Mesothelial cell of epicardium (in vitro differentiated cells): ENCODE measurements around the gene PTPRU. TPM values are rescaled to one million over a fixed set of nuclear protein-coding genes. Genes with fewer than 3 reads are reported as not detected.

Experiments used
- DNase-seq, 2 experiments: peaks; one replicate each; pipeline ENCODE4 v3.0.0; 2021; ENCODE audit warnings: low spot score in 2 of 2; ENCODE audit not compliant: unreplicated experiment in 2 of 2
- H3K27ac Mint-ChIP-seq: 2 replicates; pipeline ENCODE4 v1.8.0; 2021; ENCODE audit warnings: mixed read lengths
- H3K27me3 Mint-ChIP-seq: 2 replicates; pipeline ENCODE4 v1.8.0; 2021; ENCODE audit warnings: low read depth, mixed read lengths
- H3K36me3 Mint-ChIP-seq: 2 replicates; pipeline ENCODE4 v1.8.0; 2021; ENCODE audit warnings: mixed read lengths
- H3K4me1 Mint-ChIP-seq: 2 replicates; pipeline ENCODE4 v1.8.0; 2021; ENCODE audit warnings: mixed read lengths
- H3K4me3 Mint-ChIP-seq: 2 replicates; pipeline ENCODE4 v1.8.0; 2021; ENCODE audit warnings: mild to moderate bottlenecking, moderate library complexity, mixed read lengths
- H3K9me3 Mint-ChIP-seq: 2 replicates; pipeline ENCODE4 v1.8.0; 2021; ENCODE audit warnings: mixed read lengths
- total RNA-seq: library from RNA; stranded (reverse); gene quantifications from 3 replicates; pipeline ENCODE4 v1.2.1, GENCODE V29; 2021
- TF ChIP-seq, protein P1 (sequence below): fragments of 200-600 bp; sonication (generic); IDR thresholded peaks from one replicate; pipeline ENCODE4 v1.5.0; 2021; ENCODE audit warnings: antibody characterized with exemption; ENCODE audit not compliant: unreplicated experiment

The PTPRU gene
- total RNA-seq, 1 donor from 2014 or later: 151 TPM

DNA sequence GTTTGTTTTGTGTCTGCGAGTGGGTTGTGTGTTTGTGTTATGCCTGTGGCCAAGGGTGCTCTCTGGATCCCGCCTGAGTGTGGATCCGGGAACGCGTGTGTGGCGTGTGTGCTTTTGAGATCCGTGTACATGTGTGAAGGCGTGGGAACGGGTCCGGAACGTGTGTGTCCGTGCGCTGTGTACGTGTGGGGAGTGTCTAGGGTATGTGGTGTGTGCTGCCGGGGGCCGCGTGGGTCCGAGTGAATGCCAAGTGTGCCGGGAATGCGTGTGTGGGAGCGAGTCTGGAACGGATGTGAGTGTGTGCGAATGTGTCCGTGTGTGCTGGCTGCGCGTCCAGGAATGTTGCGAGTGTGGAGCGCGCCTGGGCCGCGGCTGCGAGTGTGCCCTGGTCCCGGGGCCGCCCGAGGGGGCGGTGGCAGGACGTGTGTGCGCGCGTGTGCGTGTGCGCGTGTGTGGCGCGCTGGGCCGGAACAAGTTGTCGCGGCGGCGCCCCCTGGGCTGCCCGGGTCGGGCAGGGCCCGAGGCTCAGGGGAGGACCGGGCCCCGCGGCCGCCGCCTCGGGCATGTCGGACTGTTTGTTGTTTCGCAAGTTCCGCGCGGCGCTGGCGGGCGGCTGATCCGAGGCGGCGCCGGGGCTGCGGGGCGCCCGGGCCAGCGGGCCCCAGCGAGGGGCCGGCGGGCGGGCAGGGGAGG is 953 bp downstream of the PTPRU start:
- Mint-ChIP-seq H3K27me3 (peaks cover 6% of the 10 kb centered on the region), H3K9me3 (no peaks in the 10 kb centered on the region), H3K36me3 (no peaks in the 10 kb centered on the region), H3K4me3 (peak overlapping the region; percentile 87), H3K4me1 (peaks cover 31% of the 10 kb centered on the region), H3K27ac (peak overlapping the region; percentile 89)
- TF ChIP-seq, protein P1, sequence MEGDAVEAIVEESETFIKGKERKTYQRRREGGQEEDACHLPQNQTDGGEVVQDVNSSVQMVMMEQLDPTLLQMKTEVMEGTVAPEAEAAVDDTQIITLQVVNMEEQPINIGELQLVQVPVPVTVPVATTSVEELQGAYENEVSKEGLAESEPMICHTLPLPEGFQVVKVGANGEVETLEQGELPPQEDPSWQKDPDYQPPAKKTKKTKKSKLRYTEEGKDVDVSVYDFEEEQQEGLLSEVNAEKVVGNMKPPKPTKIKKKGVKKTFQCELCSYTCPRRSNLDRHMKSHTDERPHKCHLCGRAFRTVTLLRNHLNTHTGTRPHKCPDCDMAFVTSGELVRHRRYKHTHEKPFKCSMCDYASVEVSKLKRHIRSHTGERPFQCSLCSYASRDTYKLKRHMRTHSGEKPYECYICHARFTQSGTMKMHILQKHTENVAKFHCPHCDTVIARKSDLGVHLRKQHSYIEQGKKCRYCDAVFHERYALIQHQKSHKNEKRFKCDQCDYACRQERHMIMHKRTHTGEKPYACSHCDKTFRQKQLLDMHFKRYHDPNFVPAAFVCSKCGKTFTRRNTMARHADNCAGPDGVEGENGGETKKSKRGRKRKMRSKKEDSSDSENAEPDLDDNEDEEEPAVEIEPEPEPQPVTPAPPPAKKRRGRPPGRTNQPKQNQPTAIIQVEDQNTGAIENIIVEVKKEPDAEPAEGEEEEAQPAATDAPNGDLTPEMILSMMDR: no peak
- DNase-seq: peak in 1 of 2 experiments; percentile 69

GRCh38 chr1:29237852-29238619 is 1.7 kb downstream of the PTPRU start:
- Mint-ChIP-seq H3K4me3 (peak overlapping the region; percentile 83), H3K27ac (peak overlapping the region; percentile 97), H3K27me3 (peaks cover 6% of the 10 kb centered on the region), H3K4me1 (peaks cover 31% of the 10 kb centered on the region), H3K9me3 (no peaks in the 10 kb centered on the region), H3K36me3 (no peaks in the 10 kb centered on the region)
- TF ChIP-seq, protein P1: no peak
- DNase-seq: peak in 1 of 2 experiments; percentile 66

GRCh38 chr1:29238620-29239002 is 2.3 kb downstream of the PTPRU start:
- H3K27ac Mint-ChIP-seq: peak overlapping the region; percentile 97
- no peaks in the 10 kb centered on the region for H3K9me3 Mint-ChIP-seq
- no peak for DNase-seq
- H3K4me3 Mint-ChIP-seq: peak overlapping the region; percentile 83
- TF ChIP-seq, protein P1: no peak
- no peaks in the 10 kb centered on the region for H3K36me3 Mint-ChIP-seq
- H3K4me1 Mint-ChIP-seq: peaks cover 31% of the 10 kb centered on the region
- H3K27me3 Mint-ChIP-seq: peaks cover 6% of the 10 kb centered on the region

DNA sequence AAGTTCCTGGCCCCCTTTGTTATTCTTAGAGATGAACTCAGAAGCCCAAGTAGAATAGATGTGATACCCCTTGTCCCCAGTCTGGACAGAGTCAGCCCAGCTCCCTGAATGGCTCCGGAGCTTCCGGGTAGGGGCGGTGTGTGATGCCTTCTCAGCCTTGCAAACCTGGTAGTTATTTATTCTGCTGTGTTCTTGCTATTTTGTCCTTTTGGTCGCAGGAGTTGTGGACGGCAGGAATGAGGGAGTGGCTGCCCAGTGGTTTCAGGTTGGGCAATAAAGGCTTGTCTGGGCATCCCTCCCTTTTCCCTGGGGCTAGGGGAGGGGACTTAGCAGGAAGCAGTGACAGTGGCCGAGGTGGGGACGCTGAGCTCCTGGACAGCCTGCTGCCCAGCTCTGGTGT is 2.8 kb downstream of the PTPRU start:
- Mint-ChIP-seq H3K4me3 (peak overlapping the region; percentile 83), H3K9me3 (no peaks in the 10 kb centered on the region), H3K4me1 (peaks cover 31% of the 10 kb centered on the region), H3K27me3 (peaks cover 6% of the 10 kb centered on the region), H3K27ac (peak overlapping the region; percentile 97), H3K36me3 (no peaks in the 10 kb centered on the region)
- no peak for DNase-seq
- TF ChIP-seq, protein P1: no peak

DNA sequence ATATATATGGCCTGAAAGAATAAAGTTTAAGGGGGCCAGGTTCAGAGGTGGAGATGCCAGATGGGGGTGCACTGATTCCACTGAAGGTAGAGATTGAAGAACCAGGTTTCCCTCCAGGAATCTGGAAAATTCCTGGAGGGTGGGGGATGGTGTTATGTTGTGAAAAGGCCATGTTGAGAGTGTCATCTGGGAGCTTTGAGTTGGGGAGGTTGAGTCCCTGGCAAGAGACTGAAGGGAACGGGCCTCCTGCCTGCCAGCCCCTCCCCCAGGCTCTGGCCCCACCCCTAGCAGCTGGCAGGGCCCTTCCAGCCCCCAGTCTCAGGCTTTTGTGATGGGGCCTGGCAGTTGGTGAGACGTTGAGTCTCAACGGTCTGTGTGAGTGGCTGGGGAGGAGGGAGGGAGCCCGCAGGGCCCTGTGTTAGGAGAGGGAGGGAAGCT is 4.1 kb downstream of the PTPRU start:
- Mint-ChIP-seq H3K4me3 (peak overlapping the region; percentile 50), H3K27ac (peak overlapping the region; percentile 97)
- TF ChIP-seq, protein P1: peak; percentile 28

More for the DNA sequence above, 4.1 kb downstream of the PTPRU start:
- H3K27me3 Mint-ChIP-seq: no peaks in the 10 kb centered on the region
- no peak for DNase-seq
- no peaks in the 10 kb centered on the region for H3K9me3 Mint-ChIP-seq
- H3K36me3 Mint-ChIP-seq: no peaks in the 10 kb centered on the region
- H3K4me1 Mint-ChIP-seq: peaks cover 31% of the 10 kb centered on the region
